SU-DHL-6 (cell line): Measurements from ENCODE around the gene ACSS1.

Experiments
- H2AFZ ChIP-seq: fragments of 200-600 bp; sonication (generic); 2 replicates; pipeline ENCODE4 v1.6.1; 2014; ENCODE audit warnings: low read depth, mild to moderate bottlenecking, moderate library complexity, mixed read lengths, antibody characterized with exemption, low read length; ENCODE audit not compliant: severe bottlenecking
- H3F3A ChIP-seq: fragments of 200-600 bp; shearing (Covaris generic); 2 replicates; pipeline ENCODE4 v1.6.0; 2016; ENCODE audit warnings: antibody characterized with exemption, mild to moderate bottlenecking; ENCODE audit not compliant: insufficient read depth
- H3K27ac ChIP-seq: fragments of 200-600 bp; sonication (generic); 2 replicates; pipeline ENCODE4 v1.5.1; 2016; ENCODE audit warnings: low read depth, mild to moderate bottlenecking, low read length, moderate library complexity, mixed read lengths
- H3K27me3 ChIP-seq: fragments of 200-600 bp; sonication (generic), shearing (Covaris generic); 2 replicates; pipeline ENCODE4 v1.6.0; 2014; ENCODE audit warnings: mild to moderate bottlenecking, low read length
- H3K36me3 ChIP-seq: fragments of 200-600 bp; sonication (generic); 2 replicates; pipeline ENCODE4 v1.6.1; 2014; ENCODE audit warnings: mild to moderate bottlenecking, low read length, mixed read lengths
- H3K4me2 ChIP-seq: fragments of 300-600, 200-600 bp; shearing (Covaris generic), sonication (generic); 2 replicates; pipeline ENCODE4 v1.6.0; 2014; ENCODE audit warnings: low read length, low read depth, mild to moderate bottlenecking; ENCODE audit not compliant: poor library complexity, severe bottlenecking
- H3K4me3 ChIP-seq: fragments of 200-600 bp; sonication (generic); 2 replicates; pipeline ENCODE4 v1.5.1; 2014; ENCODE audit warnings: antibody characterized with exemption, low read length, mild to moderate bottlenecking, mixed read lengths; ENCODE audit not compliant: insufficient read depth, poor library complexity, severe bottlenecking
- H3K79me2 ChIP-seq: fragments of 200-600 bp; sonication (generic); 2 replicates; pipeline ENCODE4 v1.6.1; 2014; ENCODE audit warnings: mild to moderate bottlenecking, low read length, moderate library complexity; ENCODE audit not compliant: insufficient read depth
- H3K9ac ChIP-seq: fragments of 200-600 bp; sonication (generic); 2 replicates; pipeline ENCODE4 v1.7.0; 2014; ENCODE audit warnings: mild to moderate bottlenecking, low read length
- H3K9me2 ChIP-seq: fragments of 200-600 bp; sonication (generic); replicated peaks from 2 replicates; pipeline ENCODE4 v1.6.1; 2014; ENCODE audit warnings: low read length; ENCODE audit not compliant: insufficient read depth
- H3K9me3 ChIP-seq: fragments of 200-600 bp; sonication (generic); 2 replicates; pipeline ENCODE4 v1.6.1; 2014; ENCODE audit warnings: low read length, mixed read lengths; ENCODE audit not compliant: insufficient read depth
- H4K20me1 ChIP-seq: fragments of 200-600 bp; sonication (generic); 2 replicates; pipeline ENCODE4 v1.6.1; 2014; ENCODE audit warnings: low read depth, mild to moderate bottlenecking, antibody characterized with exemption, low read length, moderate library complexity, mixed read lengths
- EZH2phosphoT487 ChIP-seq: fragments of 200-600 bp; sonication (generic), shearing (Covaris generic); conservative IDR thresholded peaks from 2 replicates; pipeline ENCODE4 v1.6.1; 2018; ENCODE audit warnings: mild to moderate bottlenecking, antibody characterized with exemption, low read length, moderate library complexity, mixed read lengths
- TF ChIP-seq, protein P1 (sequence below): fragments of 200-600 bp; sonication (generic); IDR thresholded peaks from one replicate; pipeline ENCODE4 v1.5.1; 2017; ENCODE audit warnings: antibody characterized with exemption, mild to moderate bottlenecking, low read length, moderate library complexity; ENCODE audit not compliant: insufficient read depth, poor library complexity, severe bottlenecking

The ACSS1 gene

DNA sequence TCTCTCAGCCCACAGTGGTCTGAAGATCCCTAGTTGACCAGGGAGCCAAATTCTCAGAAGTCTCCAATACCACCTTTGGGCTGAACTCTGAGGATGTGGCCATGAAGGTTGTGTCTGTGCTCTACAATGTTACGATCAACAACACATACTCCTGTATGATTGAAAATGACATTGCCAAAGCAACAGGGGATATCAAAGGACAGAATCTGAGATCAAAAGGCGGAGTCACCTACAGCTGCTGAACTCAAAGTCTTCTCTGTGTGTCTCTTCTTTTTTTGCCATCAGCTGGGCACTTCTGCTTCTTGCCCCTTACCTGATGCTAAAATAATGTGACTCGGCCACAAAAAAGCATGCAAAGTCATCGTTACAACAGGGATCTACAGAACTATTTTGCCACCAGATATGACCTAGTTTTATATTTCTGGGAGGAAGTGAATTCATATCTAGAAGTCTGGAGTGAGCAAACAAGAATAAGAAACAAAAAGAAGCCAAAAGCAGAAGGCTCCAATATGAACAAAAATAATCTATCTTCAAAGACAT lies 41.7 kb upstream of the ACSS1 start:
- no peaks in the 10 kb centered on the region for H4K20me1 ChIP-seq
- H3K36me3 ChIP-seq, result no peaks in the 10 kb centered on the region

GRCh38 chr20:25097498-25097897 lies 39.6 kb upstream of the ACSS1 start:
- Histone ChIP-seq H3K36me3 (no peaks in the 10 kb centered on the region), H3K27me3 (no peaks in the 10 kb centered on the region)
- no peak for TF ChIP-seq EZH2phosphoT487
- TF ChIP-seq, protein P1, sequence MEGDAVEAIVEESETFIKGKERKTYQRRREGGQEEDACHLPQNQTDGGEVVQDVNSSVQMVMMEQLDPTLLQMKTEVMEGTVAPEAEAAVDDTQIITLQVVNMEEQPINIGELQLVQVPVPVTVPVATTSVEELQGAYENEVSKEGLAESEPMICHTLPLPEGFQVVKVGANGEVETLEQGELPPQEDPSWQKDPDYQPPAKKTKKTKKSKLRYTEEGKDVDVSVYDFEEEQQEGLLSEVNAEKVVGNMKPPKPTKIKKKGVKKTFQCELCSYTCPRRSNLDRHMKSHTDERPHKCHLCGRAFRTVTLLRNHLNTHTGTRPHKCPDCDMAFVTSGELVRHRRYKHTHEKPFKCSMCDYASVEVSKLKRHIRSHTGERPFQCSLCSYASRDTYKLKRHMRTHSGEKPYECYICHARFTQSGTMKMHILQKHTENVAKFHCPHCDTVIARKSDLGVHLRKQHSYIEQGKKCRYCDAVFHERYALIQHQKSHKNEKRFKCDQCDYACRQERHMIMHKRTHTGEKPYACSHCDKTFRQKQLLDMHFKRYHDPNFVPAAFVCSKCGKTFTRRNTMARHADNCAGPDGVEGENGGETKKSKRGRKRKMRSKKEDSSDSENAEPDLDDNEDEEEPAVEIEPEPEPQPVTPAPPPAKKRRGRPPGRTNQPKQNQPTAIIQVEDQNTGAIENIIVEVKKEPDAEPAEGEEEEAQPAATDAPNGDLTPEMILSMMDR, result no peak

More for the DNA sequence above, 41.7 kb upstream of the ACSS1 start:
- H3K4me3 ChIP-seq, result no peak overlapping the region
- H3K27me3 ChIP-seq, result no peaks in the 10 kb centered on the region
- no peaks in the 10 kb centered on the region for H3K9me3 ChIP-seq
- no peak overlapping the region for H3K4me2 ChIP-seq
- no peaks in the 10 kb centered on the region for H3K9me2 ChIP-seq
- no peaks in the 10 kb centered on the region for H3K79me2 ChIP-seq
- no peak overlapping the region for H3K9ac ChIP-seq
- H2AFZ ChIP-seq, result no peak overlapping the region
- no peaks in the 10 kb centered on the region for H3F3A ChIP-seq
- H3K27ac ChIP-seq, result no peak overlapping the region
- TF ChIP-seq EZH2phosphoT487, result no peak
- TF ChIP-seq, protein P1, result no peak

GRCh38 chr20:25090492-25091429 lies 32.8 kb upstream of the ACSS1 start:
- no peaks in the 10 kb centered on the region for H3K9me3 ChIP-seq
- no peaks in the 10 kb centered on the region for H3K27me3 ChIP-seq
- H3K27ac ChIP-seq, result no peak overlapping the region
- H2AFZ ChIP-seq, result no peak overlapping the region
- H3K9ac ChIP-seq, result no peak overlapping the region
- no peak overlapping the region for H3K4me2 ChIP-seq
- no peaks in the 10 kb centered on the region for H3K79me2 ChIP-seq
- no peaks in the 10 kb centered on the region for H3K9me2 ChIP-seq
- TF ChIP-seq, protein P1, result no peak
- TF ChIP-seq EZH2phosphoT487, result no peak
- H4K20me1 ChIP-seq, result no peaks in the 10 kb centered on the region
- H3K4me3 ChIP-seq, result no peak overlapping the region
- H3K36me3 ChIP-seq, result no peaks in the 10 kb centered on the region
- H3F3A ChIP-seq, result no peaks in the 10 kb centered on the region

More at GRCh38 chr20:25097498-25097897, 39.6 kb upstream of the ACSS1 start:
- no peaks in the 10 kb centered on the region for H3F3A ChIP-seq
- H4K20me1 ChIP-seq, result no peaks in the 10 kb centered on the region
- H3K9me2 ChIP-seq, result no peaks in the 10 kb centered on the region
- H3K9me3 ChIP-seq, result no peaks in the 10 kb centered on the region
- H3K4me3 ChIP-seq, result no peak overlapping the region
- H3K79me2 ChIP-seq, result no peaks in the 10 kb centered on the region
- H3K27ac ChIP-seq, result no peak overlapping the region
- H3K9ac ChIP-seq, result no peak overlapping the region
- no peak overlapping the region for H2AFZ ChIP-seq
- H3K4me2 ChIP-seq, result no peak overlapping the region
